ENCODE results near the gene PTCH1.

Gene PTCH1

DNA sequence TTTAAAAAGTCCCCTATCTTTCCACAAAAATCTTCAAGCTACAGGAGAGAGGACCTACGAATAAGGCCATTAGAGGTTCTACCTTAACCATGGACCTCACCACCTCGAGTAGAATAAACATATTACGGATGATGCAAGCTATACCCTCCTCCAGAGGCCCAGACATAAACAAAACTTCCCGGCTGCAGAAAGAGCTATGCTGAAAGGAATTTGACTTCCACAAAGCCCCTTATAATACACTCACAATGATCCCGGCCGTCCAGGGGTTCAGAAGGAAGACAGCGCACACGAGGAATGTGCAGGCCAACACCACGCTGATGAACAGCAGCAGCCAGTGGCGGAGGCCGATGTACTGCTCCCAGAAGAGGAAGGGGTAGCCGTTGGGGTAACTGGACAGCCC lies 59.0 kb downstream of the PTCH1 start:
- peaks cover 58% of the 10 kb centered on the region for H3K27me3 ChIP-seq
- no peak overlapping the region for H3K4me3 ChIP-seq (ENCODE audit: low read depth in 1 of 2, low read length in 1 of 2)
- TF ChIP-seq, protein P1, sequence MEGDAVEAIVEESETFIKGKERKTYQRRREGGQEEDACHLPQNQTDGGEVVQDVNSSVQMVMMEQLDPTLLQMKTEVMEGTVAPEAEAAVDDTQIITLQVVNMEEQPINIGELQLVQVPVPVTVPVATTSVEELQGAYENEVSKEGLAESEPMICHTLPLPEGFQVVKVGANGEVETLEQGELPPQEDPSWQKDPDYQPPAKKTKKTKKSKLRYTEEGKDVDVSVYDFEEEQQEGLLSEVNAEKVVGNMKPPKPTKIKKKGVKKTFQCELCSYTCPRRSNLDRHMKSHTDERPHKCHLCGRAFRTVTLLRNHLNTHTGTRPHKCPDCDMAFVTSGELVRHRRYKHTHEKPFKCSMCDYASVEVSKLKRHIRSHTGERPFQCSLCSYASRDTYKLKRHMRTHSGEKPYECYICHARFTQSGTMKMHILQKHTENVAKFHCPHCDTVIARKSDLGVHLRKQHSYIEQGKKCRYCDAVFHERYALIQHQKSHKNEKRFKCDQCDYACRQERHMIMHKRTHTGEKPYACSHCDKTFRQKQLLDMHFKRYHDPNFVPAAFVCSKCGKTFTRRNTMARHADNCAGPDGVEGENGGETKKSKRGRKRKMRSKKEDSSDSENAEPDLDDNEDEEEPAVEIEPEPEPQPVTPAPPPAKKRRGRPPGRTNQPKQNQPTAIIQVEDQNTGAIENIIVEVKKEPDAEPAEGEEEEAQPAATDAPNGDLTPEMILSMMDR (IDR thresholded peaks at IDR 0.05): no peak
- no peaks in the 10 kb centered on the region for H3K36me3 ChIP-seq
- H3K4me1 ChIP-seq (ENCODE audit: control insufficient read depth in 1 of 2, insufficient read depth in 1 of 2, low read depth in 1 of 2, low read length in 1 of 2): no peaks in the 10 kb centered on the region
- no peaks in the 10 kb centered on the region for H3K9me3 ChIP-seq
- no peak overlapping the region for H3K27ac ChIP-seq

DNA sequence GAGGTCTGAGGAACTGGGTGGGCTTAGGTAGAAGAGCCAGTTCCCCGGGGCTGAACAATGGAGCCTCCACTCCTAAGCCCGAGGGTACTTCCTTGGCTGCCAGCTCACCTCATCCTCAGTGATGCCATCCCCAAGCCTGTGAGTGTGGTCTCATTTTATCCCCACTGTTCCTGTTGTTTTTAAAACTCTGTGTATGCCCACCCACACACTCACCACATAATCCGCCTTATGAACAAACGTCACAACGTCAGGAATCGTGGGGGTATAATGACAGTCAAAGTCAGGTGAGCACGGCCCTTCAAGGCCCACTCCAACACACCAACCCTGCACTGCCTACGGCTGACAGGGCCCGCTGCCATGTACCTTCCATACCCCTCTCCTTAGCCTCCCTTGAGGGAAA lies 61.1 kb downstream of the PTCH1 start:
- Histone ChIP-seq H3K9me3 (no peaks in the 10 kb centered on the region), H3K4me1 (ENCODE audit: control insufficient read depth in 1 of 2, insufficient read depth in 1 of 2, low read depth in 1 of 2, low read length in 1 of 2) (no peaks in the 10 kb centered on the region), H3K4me3 (ENCODE audit: low read depth in 1 of 2, low read length in 1 of 2) (no peak overlapping the region), H3K27me3 (peaks cover 38% of the 10 kb centered on the region), H3K36me3 (no peaks in the 10 kb centered on the region), H3K27ac (no peak overlapping the region)
- TF ChIP-seq, protein P1 (IDR thresholded peaks at IDR 0.05): no peak

DNA sequence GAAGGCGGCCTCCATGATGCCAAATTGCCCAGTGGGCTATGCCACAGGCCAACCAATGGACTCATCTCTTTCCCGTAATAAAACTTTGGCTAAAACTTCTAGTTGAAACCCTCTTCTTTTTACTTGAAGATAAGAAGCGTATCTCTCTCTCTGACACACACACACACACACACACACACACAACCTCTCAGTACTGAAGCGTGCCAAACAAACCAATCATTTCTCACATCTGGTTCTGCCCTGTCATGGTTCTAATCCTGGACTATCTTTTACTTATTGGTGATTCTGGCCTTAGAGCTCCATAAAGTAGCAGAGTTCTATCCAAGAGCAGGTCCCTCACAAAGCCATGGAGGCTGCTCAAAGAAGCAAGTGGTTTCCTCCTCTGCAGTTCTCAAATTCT lies 64.6 kb downstream of the PTCH1 start:
- no peak overlapping the region for H3K27ac ChIP-seq
- no peak overlapping the region for H3K4me3 ChIP-seq (ENCODE audit: low read depth in 1 of 2, low read length in 1 of 2)
- no peaks in the 10 kb centered on the region for H3K4me1 ChIP-seq (ENCODE audit: control insufficient read depth in 1 of 2, insufficient read depth in 1 of 2, low read depth in 1 of 2, low read length in 1 of 2)
- H3K36me3 ChIP-seq: no peaks in the 10 kb centered on the region
- no peaks in the 10 kb centered on the region for H3K9me3 ChIP-seq
- TF ChIP-seq, protein P1 (IDR thresholded peaks at IDR 0.05): no peak
- H3K27me3 ChIP-seq: peaks cover 11% of the 10 kb centered on the region

GRCh38 chr9:95451065-95451426 lies 65.7 kb downstream of the PTCH1 start:
- Histone ChIP-seq H3K27me3 (peaks cover 5% of the 10 kb centered on the region), H3K27ac (no peak overlapping the region), H3K9me3 (no peaks in the 10 kb centered on the region), H3K4me1 (ENCODE audit: control insufficient read depth in 1 of 2, insufficient read depth in 1 of 2, low read depth in 1 of 2, low read length in 1 of 2) (no peaks in the 10 kb centered on the region), H3K4me3 (ENCODE audit: low read depth in 1 of 2, low read length in 1 of 2) (no peak overlapping the region), H3K36me3 (no peaks in the 10 kb centered on the region)
- TF ChIP-seq, protein P1 (IDR thresholded peaks at IDR 0.05): no peak

- H3K27ac ChIP-seq: no peak overlapping the region
- peaks cover 7% of the 10 kb centered on the region for H3K27me3 ChIP-seq
- TF ChIP-seq, protein P1 (IDR thresholded peaks at IDR 0.05): no peak
- no peak overlapping the region for H3K4me3 ChIP-seq (ENCODE audit: low read depth in 1 of 2, low read length in 1 of 2)
- no peaks in the 10 kb centered on the region for H3K4me1 ChIP-seq (ENCODE audit: control insufficient read depth in 1 of 2, insufficient read depth in 1 of 2, low read depth in 1 of 2, low read length in 1 of 2)
- no peaks in the 10 kb centered on the region for H3K9me3 ChIP-seq
- no peaks in the 10 kb centered on the region for H3K36me3 ChIP-seq
These were observed 66.4 kb downstream of the PTCH1 start for GRCh38 chr9:95450171-95451064.

All from neutrophil (primary cell).